ENCODE results near the gene MIOS. TPM values are rescaled to one million over a fixed set of nuclear protein-coding genes. Genes with fewer than 3 reads are reported as not detected.

MIOS gene
- total RNA-seq, 4 donors from 2014 or later, result 37.2 to 48.7 (median 42.6) TPM

GRCh38 chr7:7613210-7613609 is 46.5 kb downstream of the MIOS start:
- H3K27ac ChIP-seq, result no peak overlapping the region
- no peak overlapping the region for H3K4me3 ChIP-seq (replicated peaks in 1 of 3)
- DNase-seq, result no peak
- no peaks in the 10 kb centered on the region for H3K27me3 ChIP-seq
- WGBS, 2 donors, result 88 to 97% methylated on average over 1 of the region's 1 CpG
- intact Hi-C loops (cut with DNase I), result no loop called here
- no peak for TF ChIP-seq CTCF (IDR thresholded peaks at IDR 0.05)
- no peak for TF ChIP-seq POLR2A (IDR thresholded peaks at IDR 0.05)
- H3K9me3 ChIP-seq, result no peaks in the 10 kb centered on the region
- H3K4me1 ChIP-seq, result no peaks in the 10 kb centered on the region
- H3K36me3 ChIP-seq, result no peaks in the 10 kb centered on the region

- H3K36me3 ChIP-seq, result no peaks in the 10 kb centered on the region
- no peak overlapping the region for H3K4me3 ChIP-seq (replicated peaks in 1 of 3)
- 87 to 88% methylated on average over 4 of the region's 4 CpGs for whole genome bisulfite sequencing, 2 donors
- DNase-seq, result no peak
- H3K9me3 ChIP-seq, result no peaks in the 10 kb centered on the region
- TF ChIP-seq CTCF (IDR thresholded peaks at IDR 0.05) (no peak), POLR2A (IDR thresholded peaks at IDR 0.05) (no peak)
- no peak overlapping the region for H3K27ac ChIP-seq
- H3K27me3 ChIP-seq, result no peaks in the 10 kb centered on the region
- intact Hi-C loops (cut with DNase I), result no loop called here
- no peaks in the 10 kb centered on the region for H3K4me1 ChIP-seq
Measured at GRCh38 chr7:7614018-7614741, 47.5 kb downstream of the MIOS start.

GRCh38 chr7:7617550-7617949 is 50.9 kb downstream of the MIOS start:
- WGBS, 2 donors, result 86 to 89% methylated on average over 3 of the region's 3 CpGs
- intact Hi-C loops (cut with DNase I), result no loop called here
- Histone ChIP-seq H3K9me3 (no peaks in the 10 kb centered on the region), H3K4me3 (replicated peaks in 1 of 3) (no peak overlapping the region), H3K36me3 (no peaks in the 10 kb centered on the region), H3K4me1 (no peaks in the 10 kb centered on the region), H3K27me3 (no peaks in the 10 kb centered on the region), H3K27ac (no peak overlapping the region)
- DNase-seq, result no peak
- no peak for TF ChIP-seq CTCF (IDR thresholded peaks at IDR 0.05)
- no peak for TF ChIP-seq POLR2A (IDR thresholded peaks at IDR 0.05)

- no peaks in the 10 kb centered on the region for H3K27me3 ChIP-seq
- WGBS, 2 donors, result 100% methylated on average over 1 of the region's 1 CpG
- no peaks in the 10 kb centered on the region for H3K36me3 ChIP-seq
- intact Hi-C loops (cut with DNase I), result no loop called here
- TF ChIP-seq POLR2A (IDR thresholded peaks at IDR 0.05) (no peak), CTCF (IDR thresholded peaks at IDR 0.05) (no peak)
- H3K9me3 ChIP-seq, result no peaks in the 10 kb centered on the region
- H3K4me3 ChIP-seq (replicated peaks in 1 of 3), result no peak overlapping the region
- H3K27ac ChIP-seq, result no peak overlapping the region
- H3K4me1 ChIP-seq, result no peaks in the 10 kb centered on the region
- no peak for DNase-seq
Measured at GRCh38 chr7:7618410-7618809, 51.7 kb downstream of the MIOS start.

- 96 to 98% methylated on average over 1 of the region's 1 CpG for WGBS, 2 donors
- no peaks in the 10 kb centered on the region for H3K27me3 ChIP-seq
- DNase-seq, result no peak
- no peaks in the 10 kb centered on the region for H3K36me3 ChIP-seq
- no peak overlapping the region for H3K27ac ChIP-seq
- TF ChIP-seq CTCF (IDR thresholded peaks at IDR 0.05), result no peak
- no peak for TF ChIP-seq POLR2A (IDR thresholded peaks at IDR 0.05)
- no peaks in the 10 kb centered on the region for H3K9me3 ChIP-seq
- H3K4me1 ChIP-seq, result no peaks in the 10 kb centered on the region
- H3K4me3 ChIP-seq (replicated peaks in 1 of 3), result no peak overlapping the region
- intact Hi-C loops (cut with DNase I), result no loop called here
Measured at GRCh38 chr7:7620236-7620635, 53.6 kb downstream of the MIOS start.

All from thyroid gland (tissue), 4 donors.